Umbilical cord (tissue), 2 donors: ENCODE results near the gene GNA12. TPM values are rescaled to one million over a fixed set of nuclear protein-coding genes. Genes with fewer than 3 reads are reported as not detected.
A peak's percentile ranks its signal among the peaks of the same experiment; 100 is the strongest.
"Not testable (repeated sequence)": the region's sequence is repeated elsewhere in the genome, so short reads cannot be mapped to it uniquely, and the experiment has no call there.

Experiments used
- DNase-seq: peaks from one replicate; pipeline ENCODE4 v3.0.0-alpha.2; 2015; ENCODE audit warnings: low spot score
- total RNA-seq: library from RNA; depleted of rRNA; stranded (reverse); fragments of >200 nt; gene quantifications from one replicate; pipeline ENCODE4 v1.2.3, GENCODE V29; 2014; ENCODE audit warnings: low replicate concordance; ENCODE audit not compliant: insufficient read depth

Gene GNA12
- total RNA-seq, 1 donor from 2014 or later = 34.7 TPM

DNA sequence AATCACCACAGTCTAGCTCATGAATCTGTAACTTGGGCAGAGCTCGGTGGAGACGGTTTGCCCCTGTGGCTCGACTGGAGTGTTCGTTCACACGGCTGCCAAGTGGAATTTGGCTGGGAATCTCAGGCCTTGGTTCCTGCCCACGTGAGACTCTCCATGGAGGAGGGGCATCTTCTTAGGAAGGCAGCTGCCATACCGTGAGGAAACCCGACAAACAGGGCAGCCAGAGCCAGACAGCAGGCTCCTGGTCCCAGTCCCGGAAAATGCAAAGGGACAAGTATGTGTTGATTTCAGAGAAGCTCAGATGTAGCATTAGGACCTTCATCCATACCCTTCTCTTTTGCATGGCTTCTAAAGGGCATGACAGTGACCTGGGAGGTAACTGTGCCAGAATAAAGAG is 129.5 kb downstream of the GNA12 start:
- DNase-seq = no peak

DNA sequence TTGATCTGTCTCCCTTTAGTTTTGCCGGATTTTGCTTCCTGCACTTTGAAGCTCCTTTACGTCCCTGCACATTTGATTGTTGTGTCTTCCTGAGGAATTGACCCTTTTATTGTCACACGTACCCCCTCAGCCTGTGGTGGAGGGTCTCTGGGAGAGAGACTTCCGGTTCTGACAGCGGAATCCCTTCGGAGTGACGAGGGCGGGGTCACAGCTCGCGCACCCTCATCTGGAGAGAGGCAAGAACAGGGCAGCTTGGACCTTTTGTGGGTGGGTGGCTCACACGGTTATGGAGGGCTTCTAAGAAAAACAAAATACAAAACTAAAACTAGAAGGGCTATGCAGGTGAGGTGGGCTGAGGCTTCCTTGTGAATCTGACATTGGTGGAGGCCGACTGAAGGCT is 130.1 kb downstream of the GNA12 start:
- DNase-seq = no peak

DNA sequence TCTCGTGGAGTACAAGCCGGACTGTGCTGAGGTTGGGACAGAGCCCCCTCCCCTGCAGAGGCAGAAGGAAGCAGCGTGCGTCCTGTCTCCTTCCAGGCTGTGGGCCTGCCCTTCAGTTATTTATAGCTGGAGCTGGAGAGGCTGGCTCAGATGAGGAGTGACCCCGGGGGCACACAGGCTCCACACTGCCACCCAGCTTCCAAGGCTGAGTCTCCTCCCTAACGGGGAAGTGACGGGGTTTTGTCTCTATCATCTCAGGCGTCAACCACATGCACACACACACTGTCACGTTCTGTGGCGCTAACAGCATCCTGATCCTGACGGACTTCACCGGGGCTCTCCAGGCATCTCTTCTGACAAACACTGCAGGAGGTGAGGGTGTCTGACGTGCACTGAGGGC is 130.7 kb downstream of the GNA12 start:
- peak; percentile 46 for DNase-seq

DNA sequence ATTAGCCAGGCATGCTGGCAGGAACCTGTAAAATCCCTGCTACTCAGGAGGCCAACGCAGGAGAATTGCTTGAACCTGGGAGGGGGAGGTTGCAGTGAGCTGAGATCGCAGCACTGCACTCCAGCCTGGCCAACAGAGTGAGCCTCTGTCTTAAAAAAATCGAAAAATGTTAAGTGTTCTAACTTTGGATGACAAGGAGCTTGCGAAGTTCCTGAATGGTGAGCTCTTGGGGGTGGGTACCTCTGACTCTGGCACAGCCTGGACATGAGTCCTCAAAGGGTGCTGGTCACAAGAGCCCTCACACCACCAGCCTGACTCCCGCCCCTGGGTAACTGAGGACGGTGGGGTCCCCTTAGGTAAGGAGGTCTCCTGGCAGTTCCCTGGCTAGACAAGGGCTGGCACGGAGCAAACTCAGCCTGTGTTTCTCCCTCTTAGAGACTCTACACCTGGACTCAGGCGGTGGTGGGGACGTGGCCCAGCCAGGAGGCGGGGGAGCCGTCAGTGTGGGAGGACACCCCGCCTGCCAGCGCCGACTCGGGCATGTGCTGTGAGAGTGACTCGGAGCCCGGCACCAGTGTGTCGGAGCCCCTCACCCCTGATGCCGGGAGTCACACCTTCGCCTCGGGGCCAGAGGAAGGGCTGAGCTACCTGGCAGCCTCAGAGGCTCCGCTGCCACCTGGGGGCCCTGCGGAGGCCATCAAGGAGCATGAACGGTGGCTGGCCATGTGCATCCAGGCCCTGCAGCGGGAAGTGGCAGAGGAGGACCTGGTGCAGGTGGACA is 132.0 kb downstream of the GNA12 start:
- no peak for DNase-seq

DNA sequence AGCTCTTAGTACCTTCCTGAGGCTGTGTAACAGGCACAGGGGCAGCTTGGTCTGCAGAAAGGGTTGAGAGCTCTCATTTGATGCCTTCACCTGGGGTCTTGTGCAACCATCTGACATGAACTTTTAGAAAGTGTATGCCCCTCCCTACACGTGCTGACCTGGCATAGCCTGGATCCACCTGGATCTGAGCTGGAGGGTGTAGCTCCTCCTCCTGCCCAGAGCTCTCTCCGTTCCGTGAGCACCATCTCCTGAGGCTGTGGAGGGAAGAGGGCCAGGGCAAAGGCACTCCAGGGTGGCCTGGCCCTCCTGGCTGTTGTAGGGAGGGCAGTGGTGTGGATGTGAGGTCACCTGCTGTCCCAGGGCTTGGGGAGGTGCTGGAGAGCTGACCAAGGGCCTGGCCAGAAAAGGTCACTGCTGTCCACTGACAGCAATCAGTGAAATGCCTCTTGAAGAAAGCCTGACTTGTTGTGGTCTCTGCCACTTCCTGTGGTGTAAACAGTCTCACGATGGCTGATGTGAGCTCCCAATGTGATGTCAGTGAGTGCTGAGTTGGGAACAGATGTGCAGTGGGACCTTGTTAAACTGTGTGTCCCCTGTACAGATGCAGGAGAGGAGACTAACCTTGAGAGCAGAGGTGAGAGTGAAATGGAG is 133.1 kb downstream of the GNA12 start:
- no peak for DNase-seq

DNA sequence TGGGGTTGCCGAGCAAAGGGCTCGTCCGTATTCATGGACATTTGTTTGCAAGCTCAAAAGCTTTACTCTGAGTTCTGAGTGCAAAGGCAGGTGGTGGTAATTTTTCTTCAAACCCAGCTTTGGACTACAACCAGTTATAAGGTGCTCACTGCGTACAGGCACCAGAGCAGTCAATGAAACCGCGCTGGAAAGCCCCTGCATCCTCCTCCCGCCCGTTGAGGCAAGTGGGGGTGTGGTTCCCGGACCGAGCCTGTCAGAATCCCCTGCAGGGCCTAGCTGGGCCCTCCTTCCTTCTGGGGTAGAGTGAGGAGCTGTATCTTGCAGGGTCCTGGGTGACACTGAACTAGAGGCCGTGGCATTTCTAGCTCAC is 133.8 kb downstream of the GNA12 start:
- no peak for DNase-seq

DNA sequence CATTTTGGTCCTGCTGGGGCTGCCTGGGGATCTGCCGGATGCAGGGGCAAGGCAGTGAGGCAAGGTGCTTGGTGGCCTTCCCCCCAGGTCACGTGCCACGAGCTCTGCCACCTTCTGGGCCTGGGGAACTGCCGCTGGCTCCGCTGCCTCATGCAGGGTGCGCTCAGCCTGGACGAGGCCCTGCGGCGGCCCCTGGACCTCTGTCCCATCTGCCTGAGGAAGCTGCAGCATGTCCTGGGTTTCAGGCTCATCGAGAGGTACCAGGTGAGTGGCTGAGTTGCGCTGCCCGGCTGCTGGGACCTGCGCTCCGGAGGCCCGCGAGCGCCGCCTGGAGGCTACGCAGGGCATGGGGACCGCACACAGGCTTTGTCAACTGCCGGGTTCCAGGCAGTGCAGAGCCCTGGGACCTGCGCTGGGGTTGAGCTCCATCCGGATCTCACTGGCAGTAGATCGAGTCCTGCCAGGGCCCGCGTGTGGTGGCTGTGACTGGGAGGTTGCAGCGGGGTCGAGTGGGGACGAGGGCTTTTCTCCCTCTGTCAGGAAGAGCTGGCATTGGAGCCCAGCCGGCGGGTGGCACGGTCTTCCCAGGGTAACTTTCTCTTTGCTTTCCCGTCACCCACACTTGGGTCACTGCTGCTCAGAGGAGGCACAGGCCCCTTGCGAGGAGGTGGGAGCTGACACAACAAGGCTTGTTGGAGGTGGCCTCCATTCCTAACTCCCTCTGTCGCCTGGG is 134.4 kb downstream of the GNA12 start:
- DNase-seq = peak; percentile 41

DNA sequence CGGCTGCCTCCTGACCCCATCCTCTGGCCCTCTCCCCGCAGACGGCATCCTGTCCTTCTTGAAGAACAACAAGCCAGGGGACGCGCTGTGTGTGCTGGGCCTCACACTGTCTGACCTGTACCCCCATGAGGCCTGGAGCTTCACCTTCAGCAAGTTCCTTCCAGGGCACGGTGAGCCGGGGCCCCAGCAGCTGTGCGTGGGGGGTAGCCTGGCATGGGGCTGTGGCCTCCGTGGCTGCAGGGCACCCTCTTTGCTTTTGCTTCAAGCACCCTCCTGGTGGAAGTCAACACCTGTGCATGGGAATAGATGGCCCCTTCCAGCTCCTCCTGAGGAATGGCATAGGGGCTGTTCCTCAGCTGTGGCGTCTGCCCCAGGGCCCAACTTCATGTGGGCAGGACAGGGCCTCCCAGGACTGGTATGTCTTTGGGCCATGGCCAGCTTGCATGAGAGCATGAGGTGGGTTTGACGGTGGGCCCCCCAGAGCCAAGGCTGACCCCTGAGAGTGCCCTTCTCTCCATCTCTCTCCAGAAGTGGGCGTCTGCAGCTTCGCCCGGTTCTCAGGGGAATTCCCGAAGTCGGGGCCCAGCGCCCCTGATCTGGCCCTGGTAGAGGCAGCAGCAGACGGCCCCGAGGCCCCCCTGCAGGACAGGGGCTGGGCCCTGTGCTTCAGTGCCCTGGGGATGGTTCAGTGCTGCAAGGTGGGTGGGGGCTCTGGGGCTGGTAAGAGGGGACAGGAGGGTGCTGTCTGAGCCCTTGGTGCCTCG is 135.4 kb downstream of the GNA12 start:
- DNase-seq = no peak

DNA sequence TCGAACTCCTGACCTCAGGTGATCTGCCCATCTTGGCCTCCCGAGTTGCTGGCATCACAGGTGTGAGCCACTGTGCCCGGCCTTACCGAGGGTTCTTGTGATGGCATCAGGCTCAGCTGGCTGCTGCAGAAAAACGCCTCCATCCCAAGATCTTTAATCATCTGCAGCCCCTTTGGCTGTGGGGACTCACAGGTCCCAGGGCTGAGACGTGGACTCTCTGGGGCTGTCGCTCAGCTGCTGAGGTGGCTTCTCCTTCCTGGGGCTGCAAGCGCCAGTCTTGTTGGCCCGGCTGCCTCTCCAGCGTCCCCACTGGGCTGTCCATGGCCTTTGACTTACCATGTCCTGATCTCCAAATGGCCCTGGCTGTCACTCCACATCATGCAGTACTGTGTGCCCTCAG is 136.1 kb downstream of the GNA12 start:
- DNase-seq = no peak

DNA sequence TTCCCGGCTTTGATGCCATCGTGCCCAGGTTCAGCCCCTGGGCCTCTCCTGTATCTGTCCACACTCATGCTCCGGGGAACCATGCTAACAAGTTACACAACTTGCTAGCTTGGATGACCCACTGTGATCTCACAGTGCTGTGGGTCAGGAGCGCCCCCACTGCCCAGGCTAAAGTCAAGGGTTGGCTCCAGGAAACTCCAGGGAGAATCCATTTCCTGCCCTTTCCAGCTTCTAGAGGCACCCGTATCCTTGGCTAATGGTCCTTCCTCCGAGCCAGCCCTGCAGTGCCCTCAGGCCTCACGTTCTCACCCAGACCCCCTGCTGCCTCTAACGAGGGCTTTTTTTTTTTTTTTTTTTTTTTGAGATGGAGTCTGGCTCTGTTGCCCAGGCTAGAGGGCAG is 136.6 kb downstream of the GNA12 start:
- no peak for DNase-seq

DNA sequence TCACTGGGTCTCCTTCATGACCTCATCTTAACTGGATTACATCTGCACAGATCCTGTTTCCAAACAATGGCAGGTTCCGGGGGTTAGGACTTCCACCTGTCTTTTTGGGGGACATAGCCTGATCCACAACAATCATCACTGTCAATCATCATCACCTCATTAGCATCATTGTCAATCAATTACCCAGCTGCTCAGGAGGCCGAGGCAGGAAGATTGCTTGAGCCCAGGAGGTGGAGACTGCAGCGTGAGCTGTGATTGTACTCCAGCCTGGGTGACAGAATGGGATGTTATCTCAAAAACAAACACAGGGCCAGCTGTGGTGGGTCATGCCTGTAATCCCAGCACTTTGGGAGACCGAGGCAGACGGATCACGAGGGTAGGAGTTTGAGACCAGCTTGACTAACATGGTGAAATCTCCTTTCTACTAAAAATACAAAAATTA is 137.4 kb downstream of the GNA12 start:
- no peak for DNase-seq

DNA sequence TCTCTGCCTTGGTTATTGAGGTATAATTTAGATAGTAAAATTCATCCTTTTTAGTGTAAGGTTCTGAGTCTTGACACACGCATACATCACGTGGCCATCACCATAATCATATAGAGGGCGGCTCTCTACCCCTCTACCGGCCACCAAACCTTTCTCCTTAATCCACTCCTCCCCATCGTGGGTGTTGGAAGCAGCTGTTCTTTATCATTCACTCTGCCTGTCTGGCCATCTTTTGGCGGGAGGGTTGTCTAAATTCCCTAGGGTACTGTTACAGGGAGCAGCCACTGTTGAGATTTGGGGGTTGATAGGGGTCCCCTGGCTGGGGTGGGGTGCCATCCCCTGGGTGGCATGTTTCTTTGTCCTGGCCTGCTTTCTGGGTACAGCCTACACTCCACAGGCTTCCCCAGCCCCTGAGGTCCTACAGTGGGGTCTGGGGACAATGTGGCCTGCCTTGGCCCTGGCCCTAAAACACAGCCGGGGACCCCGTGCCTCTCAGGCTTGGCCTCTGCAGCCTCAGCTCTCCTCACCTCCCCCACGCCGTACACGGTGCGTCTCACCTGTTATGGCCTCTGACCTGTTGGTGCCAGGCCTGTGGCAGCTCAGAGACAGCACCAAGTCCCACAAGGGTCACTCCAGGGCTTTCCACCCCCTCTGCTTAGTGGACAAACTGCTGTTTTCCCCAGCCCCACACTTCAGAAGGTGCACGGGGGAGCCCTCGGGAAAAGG is 138.6 kb downstream of the GNA12 start:
- DNase-seq = no peak

DNA sequence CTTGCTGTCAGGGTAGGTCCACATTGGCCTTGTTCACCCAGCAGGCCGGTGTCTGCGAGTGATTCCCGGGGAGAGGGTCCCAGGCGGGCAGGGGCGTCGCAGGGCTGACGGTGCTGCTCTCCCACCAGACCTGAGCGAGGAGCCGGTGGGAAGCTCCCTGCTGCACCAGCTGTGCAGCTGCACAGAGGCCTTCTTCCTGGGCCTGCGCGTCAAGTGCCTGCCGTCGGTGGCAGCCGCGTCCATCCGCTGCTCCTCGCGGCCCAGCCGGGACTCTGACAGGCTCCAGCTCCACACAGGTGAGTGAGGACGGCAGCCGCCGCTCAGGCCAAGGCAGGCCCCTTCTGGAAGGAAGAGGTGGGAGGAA is 141.5 kb downstream of the GNA12 start:
- DNase-seq = no peak

DNA sequence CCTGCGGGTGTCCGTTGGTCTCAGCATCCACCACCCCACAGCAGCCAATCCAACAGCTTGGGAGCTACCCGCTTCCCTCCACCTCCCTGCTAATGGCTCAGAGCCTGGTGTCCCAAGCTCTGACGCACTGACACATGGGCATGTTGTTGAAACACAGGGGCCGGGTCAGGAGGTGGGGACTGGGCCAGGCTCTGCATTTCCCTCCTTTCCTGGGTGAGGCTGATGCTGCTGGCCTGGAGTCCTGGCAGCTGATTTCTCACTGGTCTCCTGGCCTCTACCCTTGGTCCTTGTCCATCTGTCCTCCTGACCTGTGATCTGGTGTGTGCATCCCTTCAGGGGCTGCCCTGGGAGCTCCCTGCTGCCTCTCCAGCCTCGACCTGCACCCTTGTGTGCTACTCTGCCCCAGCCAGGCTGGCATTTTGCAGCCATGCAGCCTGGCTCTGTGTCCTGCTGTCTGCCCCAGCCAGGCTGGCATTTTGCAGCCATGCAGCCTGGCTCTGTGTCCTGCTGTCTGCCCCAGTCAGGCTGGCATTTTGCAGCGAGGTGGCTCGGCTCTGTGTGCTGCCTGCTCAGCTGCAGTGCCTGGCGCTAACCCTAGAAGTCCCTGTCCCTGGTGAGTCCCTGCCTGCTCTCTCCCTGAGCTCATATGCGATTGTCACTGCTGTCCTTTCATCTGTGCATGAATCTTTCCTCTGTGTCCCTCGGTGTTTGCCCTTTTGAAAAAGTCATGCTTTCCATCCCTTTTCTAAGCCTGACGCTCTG is 142.1 kb downstream of the GNA12 start:
- no peak for DNase-seq

DNA sequence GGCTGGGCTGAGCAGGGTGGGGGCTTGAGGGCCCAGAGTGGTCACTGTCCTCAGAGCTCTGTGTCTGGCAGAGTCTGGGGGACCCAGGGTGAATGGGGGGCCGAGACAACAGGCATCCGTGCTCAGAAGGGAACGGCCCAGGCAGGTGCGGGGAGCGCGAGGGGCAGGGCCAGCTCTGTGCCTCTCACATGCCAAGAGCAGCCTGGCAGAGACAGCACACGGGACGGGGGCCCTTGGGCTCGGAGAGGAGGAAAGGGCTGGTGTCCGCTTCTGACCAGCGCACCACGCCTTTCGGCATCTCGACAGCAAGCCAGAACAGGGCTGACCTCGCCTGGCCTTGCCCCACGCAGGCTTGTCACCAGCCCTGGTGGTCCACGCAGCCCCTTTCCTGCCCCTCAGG is 142.7 kb downstream of the GNA12 start:
- DNase-seq = no peak

DNA sequence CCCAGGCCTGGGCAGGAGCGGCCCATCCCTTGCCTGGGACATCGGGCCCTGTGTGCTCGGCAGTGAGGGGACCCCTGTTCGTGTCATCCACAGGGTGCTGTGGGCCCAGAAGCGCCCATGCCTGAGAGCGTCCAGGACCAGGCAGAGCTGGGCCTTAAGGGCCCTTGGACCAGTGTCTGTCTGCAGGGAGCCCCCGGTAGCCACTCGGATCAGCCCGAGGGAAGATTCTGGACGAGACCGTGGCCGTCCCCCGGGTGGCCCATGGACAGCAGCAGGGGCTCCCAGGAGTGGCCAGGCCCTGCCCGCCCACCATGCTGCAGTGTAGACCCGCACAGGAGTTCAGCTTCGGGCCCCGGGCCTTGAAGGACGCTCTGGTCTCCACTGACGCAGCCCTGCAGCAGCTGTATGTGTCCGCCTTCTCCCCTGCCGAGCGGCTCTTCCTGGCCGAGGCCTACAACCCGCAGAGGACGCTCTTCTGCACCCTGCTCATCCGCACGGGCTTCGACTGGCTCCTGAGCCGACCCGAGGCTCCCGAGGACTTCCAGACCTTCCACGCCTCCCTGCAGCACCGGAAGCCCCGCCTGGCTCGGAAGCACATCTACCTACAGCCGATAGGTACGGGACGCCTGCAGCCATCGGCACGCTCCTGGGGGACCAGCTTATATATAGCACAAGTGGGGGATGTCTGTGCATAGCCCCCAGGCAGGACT is 143.8 kb downstream of the GNA12 start:
- DNase-seq = no peak

DNA sequence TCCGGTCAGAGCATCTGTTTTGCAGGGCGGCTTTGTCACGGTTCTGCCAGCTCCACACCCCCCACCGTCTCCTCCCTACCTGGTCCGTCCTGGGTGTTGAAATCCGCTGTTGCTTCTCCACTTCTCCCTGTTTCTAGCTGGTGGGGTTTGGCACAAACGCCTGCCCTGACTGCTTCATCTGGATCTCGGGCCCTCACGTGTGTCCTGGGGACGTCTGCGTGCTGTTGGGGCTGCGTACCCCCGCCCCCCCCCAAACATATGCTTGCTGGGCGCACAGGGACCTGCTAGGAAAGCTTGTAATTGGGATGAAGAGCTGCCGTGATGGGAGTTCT is 144.9 kb downstream of the GNA12 start:
- no peak for DNase-seq

DNA sequence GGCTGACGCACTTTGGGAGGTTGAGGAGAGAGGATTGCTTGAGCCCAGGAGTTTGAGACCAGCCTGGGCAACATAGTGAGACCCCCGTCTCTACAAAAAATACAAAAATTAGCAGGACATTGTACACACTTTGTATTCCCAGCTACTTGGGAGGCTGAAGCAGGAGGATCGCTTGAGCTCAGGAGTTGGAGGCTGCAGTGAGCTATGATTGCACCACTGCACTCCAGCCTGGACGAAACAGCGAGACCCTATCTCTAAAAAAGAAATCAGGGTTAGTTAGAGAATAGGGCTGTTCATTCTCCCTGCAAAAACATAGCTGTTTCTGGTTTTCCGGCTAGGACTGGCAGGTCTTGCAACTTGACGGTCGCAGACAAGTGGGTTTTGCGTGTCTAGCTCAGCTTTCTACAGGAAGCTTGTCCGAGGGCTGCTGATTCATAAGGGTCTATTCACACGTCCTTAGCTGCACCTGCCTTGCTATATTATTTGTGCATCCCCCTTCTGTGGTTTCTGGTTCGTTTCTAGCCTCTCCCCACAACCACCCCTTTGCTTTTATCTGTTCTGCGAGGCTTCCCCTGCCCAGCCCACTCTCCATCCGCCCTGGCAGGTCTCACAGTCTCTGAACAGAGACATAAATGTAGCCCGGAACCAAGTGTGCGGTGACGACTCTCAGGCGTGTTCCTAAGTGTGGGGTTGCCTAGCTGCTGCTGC is 145.4 kb downstream of the GNA12 start:
- DNase-seq = no peak

DNA sequence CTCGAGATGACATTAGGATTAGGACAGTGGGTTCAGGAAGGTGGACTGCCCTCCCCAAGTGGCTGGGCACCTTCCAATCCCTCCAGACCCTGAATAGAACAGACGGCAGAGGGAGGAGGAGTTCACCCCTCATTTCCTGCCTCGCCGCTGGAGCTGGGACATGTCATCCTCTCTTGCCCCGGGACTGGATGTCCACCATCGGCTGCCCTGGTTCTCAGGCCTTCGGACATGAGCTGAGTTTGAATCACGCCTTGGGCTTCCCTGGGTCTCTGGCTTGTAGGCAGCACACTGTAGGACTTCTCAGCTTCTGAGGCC is 150.0 kb downstream of the GNA12 start:
- not testable (repeated sequence) for DNase-seq
